Stromal cell of bone marrow (primary cell): ENCODE data around the gene RTBDN.
"Not testable (repeated sequence)": the region's sequence is repeated elsewhere in the genome, so short reads cannot be mapped to it uniquely, and the experiment has no call there.

ENCODE experiments used
- DNase-seq: peaks from one replicate; pipeline ENCODE4 v3.0.0-alpha.2; 2012; ENCODE audit warnings: low read depth

RTBDN gene

DNA sequence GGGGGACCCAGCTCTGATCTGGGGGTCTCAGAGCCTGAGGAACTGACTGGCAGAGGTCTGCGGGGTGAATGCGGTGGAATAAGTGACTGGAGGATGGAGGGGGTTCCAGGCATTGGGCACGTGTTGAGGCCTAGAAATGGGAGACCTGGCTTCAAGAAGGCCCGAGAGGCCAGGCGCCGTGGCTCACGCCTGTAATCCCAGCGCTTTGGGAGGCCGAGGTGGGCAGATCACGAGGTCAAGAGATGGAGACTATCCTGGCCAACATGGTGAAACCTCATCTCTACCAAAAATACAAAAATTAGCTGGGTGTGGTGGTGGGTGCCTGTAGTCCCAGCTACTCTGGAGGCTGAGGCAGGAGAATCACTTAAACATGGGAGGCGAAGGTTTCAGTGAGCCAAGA is 16.6 kb downstream of the RTBDN start:
- not testable (repeated sequence) for DNase-seq

DNA sequence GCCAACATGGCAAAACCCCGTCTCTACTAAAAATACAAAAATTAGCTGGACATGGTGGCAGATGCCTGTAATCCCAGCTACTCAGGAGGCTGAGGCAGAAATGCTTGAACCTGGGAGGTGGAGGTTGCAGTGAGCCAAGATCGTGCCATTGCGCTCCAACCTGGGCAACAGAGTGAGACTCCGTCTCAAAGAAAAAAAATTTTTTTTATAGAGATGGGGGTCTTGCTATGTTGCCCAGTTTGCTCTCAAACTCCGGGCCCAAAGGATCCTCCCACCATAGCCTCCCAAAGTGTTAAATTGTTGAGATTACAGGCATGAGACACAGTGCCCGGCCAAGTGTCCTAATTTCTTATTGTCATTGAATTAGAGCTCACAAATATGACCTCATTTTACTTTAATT is 17.2 kb downstream of the RTBDN start:
- not testable (repeated sequence) for DNase-seq

DNA sequence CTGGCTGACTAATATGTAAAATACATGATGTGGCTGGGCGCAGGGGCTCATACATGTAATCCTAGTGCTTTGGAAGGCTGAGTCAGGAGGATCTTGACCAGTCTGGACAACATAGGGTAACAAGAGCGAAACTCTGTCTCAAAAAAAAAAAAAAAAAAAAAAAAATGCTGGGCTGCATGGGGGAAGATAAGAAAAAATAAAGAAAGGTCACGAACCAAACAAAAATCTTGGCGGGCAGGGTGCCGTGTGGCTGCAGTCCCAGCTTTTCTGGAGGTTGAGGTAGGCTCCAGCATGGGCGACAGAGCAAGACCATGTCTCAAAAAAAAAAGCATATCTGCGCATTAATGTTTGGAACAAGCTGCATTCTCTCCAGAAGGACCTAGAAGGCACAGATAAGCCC is 19.3 kb downstream of the RTBDN start:
- DNase-seq, result no peak

DNA sequence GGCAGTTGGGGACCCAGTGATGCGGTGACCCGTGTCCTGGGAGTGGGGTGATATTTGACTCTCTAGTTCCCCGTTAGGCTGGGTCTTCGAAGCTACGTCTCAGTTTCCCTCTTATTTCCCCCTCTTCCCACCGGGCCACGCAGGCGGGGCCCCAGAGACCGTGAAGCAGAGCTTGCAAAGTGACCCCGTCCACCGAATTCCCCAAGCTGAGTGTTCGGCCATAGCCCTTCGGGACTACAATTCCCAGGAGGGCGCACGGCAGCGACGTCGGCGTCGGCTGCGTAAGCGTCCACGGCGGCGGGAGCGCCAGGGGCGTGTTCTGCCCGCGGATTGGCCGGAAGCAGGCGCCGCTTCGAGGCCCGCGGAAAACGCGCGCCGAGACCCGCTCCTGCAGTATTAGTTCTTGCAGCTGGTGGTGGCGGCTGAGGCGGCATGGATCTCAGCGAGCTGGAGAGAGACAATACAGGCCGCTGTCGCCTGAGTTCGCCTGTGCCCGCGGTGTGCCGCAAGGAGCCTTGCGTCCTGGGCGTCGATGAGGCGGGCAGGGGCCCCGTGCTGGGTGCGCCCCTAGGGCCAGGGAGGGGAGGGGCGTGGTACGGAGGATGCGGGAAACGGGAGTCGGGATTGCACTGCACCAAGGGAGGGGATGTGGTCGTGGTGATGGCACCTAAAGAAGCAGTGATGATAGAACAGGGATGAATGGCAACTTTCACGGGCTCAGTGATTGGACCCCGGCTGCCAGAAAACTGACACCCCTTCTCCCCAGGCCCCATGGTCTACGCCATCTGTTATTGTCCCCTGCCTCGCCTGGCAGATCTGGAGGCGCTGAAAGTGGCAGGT is 27.9 kb downstream of the RTBDN start, which contains the start of gene RNASEH2A:
RNASEH2A (plus strand) TSS at position 343 of the 840 bp plus-strand sequence; CDS start at position 433, 90 bp downstream.
- peak; percentile 78 for DNase-seq

DNA sequence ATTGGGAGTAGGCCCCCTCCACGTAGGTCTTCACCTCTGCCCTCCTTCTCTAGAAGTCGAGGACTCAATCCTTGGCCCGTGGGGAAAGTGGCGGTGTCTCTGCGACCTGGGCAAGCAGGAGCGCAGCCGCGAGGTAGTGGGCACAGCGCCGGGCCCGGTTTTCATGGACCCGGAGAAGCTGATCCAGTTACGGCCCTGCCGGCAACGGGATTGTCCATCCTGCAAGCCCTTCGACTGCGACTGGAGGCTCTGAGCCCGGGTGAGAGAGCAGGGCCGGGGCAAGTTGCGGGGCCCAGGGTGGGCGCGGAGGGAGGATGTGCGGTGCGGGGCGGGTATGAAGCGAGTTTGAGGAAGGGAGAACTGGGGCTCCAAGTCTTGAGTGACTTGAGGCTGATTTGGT is 30.3 kb downstream of the RTBDN start:
- DNase-seq, result no peak

DNA sequence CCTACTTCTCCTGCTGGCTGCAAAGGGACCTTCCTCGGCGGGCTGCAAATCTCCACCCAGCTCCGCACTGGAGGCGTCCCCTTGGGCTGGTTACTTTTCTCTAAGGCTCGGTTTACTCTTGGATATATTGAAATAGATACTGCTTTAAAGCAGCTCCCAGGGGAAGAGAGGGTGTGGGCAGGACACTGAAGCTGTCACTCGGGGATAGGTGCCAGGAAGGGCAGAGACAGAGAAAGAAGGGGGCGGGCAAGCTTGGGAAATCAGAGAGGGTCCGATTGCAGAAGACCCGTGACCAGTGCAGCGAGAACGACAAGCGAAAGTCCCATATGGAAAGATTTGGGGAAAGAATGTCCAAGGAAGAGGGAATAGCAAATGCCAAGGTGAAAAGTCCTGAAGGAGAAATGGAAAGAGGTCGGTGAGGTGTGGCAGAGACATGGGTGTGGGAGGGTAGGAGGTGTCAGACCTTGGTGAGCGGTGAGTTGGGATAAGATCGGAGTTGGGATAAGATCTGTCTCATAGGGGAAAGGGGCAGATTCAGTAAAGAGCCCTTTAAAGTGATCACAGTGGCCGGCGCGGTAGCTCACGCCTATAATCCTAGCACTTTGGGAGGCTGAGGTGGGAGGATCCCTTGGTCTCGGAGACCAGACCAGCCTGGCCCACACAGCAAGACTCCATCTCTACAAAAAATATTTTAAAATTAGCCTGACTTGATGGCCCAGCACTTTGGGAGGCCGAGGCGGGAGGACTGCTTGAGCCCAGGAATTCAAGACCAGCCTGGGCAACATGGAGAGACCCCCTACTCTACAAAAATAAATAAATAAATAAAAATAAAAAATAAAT is 31.9 kb downstream of the RTBDN start:
- DNase-seq, result no peak

DNA sequence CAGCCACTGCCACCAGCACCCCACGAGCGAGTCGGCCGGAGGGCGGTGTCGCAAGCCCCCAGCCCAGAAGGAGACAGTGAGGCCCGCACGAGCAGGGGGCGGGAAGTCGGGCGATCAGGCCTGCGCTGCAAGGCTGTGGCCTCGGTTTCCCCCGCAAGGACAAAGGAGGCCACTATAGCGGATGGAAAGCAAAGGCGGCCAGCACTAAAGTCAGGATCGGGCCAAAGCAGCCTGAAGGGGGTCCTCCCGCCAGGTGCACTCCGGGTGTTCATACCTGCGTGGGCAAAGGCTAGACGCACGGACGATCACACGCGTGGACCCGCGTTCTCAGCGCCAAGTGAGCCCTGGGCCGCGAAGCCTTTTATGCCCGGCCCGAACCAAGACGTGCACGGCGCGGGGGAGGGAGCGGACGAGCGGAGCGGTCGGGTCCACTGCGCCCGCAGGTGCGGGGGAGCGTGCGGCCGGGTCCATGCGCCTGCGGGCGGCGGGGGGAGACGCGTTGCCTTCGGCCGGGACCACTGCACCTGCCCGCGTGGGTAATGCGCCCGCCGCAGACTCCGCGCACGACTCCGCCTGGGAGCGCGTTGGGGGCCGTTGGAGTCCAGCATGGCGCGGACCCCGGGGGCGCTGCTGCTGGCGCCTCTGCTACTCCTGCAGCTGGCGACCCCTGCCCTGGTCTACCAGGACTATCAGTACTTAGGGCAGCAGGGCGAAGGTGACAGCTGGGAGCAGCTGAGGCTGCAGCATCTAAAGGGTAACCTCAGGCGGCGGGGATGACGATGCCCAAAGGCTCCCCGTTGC is 32.7 kb downstream of the RTBDN start, which contains the start of the genes PRDX2 and THSD8:
PRDX2 (minus strand) TSS at position 335 of the 801 bp plus-strand sequence. CDS start 539 bp downstream, outside the sequence.
THSD8 (plus strand) TSS at position 604 of the 801 bp plus-strand sequence; CDS start at position 607, 3 bp downstream.
- DNase-seq, result no peak

DNA sequence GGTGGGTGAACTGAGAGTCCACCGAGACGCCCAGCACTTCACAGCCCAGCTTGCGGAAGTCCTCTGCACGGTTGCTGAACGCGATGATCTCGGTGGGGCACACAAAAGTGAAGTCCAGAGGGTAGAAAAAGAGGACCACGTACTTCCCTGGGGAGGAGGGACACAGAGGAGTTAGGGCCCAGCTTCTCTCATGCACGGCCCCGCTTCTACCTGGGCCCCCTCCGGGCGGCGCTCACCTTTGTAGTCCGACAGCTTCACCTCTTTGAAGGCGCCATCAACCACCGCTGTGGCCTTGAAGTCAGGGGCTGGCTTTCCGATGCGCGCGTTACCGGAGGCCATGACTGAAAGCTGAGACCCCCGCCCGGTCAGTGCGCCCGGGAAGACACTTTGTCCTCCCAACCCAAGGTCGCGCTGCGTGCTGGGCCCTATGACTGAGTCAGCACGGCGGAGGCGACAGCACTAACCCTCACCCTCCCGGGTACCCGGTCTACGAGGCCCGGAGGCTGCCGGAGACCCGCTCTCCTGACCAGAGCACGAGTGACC is 33.4 kb downstream of the RTBDN start:
- DNase-seq, result no peak

DNA sequence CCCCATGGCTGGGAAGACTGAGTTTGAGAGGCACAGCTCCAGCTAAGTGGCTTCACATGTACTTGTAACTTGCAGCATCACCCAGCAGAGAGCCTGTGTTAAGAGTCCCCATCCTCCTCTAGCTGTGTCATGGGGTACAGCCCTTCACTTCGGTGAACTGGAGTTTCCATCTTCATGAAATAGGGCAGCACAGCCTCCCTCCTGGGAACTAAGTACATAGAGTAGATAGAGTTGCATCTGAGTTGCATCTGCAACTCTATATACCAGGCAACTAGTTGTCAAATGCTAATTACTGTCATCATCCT is 34.0 kb downstream of the RTBDN start:
- DNase-seq, result no peak

DNA sequence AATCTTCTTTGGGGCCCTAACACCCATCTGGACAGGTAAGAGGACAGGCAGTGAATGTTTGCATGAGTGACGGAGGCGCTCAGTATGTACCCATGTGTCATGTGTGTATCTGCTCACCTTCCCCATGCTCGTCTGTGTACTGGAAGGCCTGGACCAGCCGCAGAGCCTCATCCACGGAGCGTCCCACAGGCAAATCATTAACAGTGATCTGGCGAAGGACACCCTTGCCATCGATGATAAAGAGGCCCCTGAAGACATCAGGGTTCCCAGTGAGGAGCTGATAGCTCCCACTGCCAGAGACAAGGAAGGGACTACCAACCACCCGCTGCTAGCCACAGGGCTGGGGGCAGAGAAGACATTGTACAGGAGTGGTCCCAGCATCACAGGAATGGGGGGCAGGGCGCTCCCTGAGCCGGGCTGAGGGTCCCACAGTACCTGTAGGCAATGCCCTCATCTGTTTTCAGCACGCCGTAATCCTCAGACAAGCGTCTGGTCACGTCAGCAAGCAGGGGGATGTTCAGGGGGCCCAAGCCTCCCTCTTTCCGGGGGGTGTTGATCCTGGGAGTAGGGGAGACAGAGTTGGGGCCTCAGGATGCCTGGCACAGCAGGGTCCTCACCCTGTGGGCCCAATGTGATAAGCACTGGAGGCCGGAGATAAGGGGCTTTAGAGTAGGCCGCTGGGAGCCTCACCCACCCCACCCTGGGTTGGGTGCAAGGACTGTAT is 34.5 kb downstream of the RTBDN start:
- no peak for DNase-seq

DNA sequence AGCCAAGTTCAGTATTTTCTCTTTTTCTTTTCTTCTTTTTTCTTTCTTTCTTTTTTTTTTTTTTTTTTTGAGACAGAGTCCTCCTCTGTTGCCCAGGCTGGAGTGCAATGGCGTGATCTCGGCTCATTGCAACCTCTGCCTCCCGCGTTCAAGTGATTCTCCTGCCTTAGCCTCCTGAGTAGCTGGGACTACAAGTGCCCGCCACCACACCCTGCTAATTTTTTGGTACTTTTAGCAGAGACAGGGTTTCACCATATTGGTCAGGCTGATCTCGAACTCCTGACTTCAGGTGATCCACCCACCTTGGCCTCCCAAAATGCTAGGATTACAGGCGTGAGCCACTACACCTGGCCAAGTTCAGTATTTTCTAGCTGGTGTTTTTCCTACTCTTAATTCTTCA is 36.8 kb downstream of the RTBDN start:
- not testable (repeated sequence) for DNase-seq

DNA sequence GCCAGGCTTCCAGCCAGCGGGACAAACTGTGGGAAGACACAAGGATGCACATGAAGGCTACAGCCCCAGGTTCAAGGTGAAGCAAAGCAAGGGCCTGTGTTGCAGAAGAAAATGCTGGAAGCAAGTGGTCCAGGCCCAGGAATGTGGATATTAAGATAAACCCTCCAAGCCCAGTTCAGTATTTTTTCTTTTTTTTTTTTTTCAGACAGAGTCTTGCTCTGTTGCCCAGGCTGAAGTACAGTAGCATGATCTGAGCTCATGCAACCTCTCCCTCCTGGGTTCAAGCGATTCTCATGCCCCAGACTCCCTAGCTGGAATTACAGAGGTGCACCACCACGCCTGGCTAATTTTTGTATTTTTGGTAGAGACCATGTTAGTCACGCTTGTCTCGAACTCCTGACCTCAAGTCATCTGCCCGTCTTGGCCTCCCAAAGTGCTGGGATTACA is 37.2 kb downstream of the RTBDN start:
- DNase-seq, result no peak

DNA sequence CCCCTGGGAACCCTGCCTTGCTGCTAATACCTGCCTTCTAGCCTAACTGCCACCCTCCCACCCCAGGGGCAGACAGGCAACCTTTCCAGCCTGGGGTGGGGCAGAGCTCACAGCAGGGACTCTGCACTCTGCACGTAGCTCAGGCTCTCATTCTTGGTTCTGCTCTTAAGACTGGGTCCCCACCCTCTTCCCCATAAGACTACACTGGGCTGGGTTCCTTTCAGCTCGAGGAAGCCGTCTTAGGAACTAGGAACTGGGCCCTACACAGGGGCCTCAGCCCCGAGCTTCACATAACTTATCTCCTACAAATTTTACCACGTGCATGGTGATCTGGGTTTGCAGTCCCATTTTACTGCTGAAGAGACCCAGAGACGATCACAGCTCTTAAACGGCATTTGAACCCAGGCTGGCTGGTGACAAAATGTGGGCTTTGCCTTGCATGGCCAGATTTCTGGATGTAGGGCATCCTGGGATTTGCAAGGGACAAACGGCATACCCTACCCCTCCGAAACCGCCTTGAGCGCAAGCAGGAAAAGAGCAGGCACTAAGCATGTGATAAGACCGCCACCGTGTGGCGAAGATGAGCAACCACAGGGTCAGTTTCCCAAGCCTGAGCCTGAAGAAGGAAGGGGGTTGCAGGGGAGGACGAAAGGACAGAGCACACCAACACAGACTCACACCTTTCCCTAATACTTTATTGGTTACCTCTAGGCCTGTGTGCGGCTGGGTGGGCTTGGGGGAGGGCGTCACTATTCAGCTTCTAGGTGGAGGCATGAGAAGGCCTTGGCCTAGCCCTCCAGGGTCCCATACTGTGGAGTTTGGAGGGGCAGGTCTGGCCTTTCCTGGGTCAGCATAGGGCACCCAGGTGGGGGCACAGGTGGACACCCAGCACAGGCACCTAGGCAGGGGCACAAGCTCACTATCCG is 38.0 kb downstream of the RTBDN start:
- DNase-seq, result peak; percentile 52

DNA sequence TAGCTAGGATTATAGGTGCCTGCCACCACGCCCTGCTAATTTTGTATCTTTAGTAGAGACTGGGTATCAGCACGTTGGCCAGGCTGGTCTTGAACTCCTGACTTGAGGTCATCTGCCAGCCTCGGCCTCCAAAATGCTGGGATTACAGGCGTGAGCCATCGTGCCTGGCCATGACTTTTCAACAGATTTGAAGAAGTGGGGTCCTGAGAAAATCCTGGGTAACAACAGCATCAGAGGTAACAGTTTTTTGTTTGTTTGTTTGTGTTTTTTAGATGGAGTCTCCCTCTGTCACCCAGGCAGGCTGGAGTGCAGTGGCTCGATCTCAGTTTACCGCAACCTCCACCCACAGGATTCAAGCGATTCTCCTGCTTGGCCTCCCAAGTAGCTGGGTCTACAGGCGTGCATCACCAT is 39.4 kb downstream of the RTBDN start:
- no peak for DNase-seq

DNA sequence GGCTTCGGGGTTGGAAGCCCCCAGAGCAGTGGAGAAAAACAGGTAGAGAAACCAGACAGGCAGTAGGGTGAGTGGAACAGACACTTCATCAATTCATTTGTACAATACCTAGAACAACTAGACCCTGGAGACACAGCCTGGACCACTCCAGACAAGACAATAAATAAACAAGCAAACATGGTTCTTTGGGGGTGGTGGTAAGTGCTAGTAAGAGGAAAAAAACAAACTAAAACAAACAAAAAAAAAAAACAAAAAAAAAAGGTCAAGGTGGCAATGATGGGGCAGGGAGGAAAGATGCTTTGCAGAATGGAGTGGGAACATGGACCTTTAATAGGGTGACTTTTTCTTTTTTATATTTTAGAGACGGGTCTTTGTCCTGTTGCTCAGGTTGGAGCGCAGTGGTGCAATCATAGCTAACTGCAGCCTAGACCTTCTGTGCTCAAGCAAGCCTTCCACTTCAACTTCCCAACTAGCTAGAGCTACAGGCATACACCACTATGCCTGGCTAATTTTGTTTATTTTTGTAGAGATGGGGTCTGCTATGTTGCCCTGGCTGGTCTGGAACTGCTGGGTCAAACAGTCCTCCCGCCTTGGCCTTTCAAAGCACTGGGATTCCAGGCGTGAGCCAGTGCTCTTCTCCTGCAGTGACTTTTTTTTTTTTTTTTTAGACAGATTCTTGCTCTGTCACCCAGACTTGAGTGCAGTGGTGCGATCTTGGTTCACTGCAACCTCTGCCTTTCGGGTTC is 40.0 kb downstream of the RTBDN start:
- DNase-seq, result no peak

DNA sequence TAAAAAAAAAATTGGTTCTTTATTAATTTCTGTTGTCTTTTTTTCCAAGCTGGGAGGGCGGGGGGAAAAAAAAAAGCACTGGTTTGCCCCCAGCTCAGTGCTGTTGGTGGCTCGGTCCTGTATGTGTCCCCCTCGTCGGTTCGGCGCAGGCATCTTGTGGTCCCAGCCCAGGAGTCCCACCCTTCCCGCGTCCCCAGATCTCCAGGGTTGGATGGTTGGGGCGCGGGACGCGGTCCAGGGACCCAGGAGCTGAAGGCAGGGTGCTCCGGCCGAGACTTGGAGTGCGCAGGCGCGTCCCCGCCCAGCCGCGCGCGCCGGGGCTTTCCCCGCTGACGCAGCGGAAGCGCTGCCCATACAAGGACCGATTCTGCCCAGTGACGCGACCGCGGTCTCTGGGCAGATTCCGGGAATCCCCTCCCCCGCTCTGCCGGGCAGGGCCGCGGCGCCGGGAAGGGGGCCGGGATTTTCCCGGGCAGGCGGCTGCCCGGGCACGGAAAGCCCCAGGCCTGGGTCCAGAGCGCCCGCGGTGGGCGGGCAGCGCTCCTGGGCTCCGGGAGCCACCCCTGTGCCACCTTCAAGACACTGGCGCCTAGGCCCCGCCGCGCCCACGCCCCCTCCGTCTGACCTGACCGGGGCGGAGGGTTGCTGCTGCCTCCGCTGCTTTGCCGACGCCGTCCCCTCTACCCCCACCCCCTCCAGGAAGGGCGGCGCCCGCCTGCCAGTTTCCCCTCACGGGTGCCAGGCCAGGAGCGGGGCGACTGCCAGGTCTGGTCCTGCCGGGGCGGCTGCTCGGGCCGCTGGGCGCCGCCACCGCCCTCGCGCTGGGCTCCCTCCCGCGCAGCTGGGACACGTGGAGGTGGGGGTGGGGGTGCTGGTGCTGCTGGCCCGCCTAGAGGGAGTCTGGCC is 40.8 kb downstream of the RTBDN start:
- DNase-seq, result peak; percentile 83

DNA sequence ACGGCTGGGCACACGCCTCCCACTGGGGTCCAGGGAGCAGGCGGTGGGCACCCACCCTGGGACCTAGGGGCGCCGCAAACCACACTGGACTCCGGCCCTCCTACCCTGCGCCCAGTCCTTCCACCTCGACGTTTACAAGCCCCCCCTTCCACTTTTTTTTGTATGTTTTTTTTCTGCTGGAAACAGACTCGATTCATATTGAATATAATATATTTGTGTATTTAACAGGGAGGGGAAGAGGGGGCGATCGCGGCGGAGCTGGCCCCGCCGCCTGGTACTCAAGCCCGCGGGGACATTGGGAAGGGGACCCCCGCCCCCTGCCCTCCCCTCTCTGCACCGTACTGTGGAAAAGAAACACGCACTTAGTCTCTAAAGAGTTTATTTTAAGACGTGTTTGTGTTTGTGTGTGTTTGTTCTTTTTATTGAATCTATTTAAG is 41.5 kb downstream of the RTBDN start:
- DNase-seq, result no peak
